ENCODE results near the gene TXLNG. TPM values are rescaled to one million over a fixed set of nuclear protein-coding genes. Genes with fewer than 3 reads are reported as not detected.

The TXLNG gene
- polyA plus RNA-seq, 1 of the 3 experiments (the other 2 are of a cell fraction), result 12.1 TPM

DNA sequence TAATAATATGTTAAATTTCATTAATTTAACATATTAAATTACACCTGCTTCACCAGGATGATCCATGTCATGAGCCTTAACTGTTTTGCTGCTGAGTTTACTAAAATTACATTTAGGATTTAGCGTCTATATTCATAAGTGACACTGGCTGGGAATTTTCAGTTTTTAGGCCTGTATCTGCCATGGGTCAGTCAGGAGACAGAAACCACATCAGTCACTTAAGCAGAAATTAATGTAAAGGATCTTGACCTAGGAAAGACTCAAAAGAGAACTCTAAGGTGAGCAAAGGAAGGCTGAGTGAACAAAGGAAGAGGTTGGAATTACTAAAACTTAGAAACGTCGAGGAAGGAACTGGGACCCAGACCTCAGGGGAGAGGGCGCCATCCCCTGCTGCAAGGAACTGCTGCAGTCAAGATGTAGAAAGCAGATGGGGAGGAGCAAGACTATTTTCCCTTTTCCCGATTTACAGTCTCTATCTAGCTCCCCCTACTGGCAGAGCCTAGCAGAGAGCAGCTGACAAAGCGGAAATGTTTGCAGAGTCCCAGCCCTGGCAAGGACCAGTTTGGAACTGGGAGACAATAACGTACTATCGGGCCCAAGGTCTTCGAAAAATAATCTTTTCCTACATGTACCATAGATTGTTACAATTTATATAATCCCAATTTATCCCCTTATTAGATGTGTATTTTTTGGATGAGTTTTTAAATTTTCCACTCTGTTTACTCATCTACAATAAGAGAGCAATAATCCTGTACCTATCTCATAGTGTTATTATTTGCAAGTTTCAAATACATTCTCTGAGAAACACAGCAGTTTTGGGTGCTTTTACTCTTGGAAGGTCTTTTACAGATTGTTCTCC, 106.5 kb downstream of the TXLNG start:
- peak overlapping the region; percentile 74 for H2AFZ ChIP-seq (ENCODE audit: low read depth)
- H3K27ac ChIP-seq (ENCODE audit: low read depth in 2 of 2, low read length in 1 of 2), result no peak overlapping the region
- DNase-seq, result peak; percentile 67
- H3K79me2 ChIP-seq (ENCODE audit: insufficient read depth), result no peaks in the 10 kb centered on the region
- CTCF ChIA-PET, result interaction anchor here (0.6 to 3.6 kb wide), 21 partner anchors 9 to 154 kb away, joined by 3 to 42 read pairs (median 4); partner anchors contain the start of genes REPS2 and TXLNG
- TF ChIP-seq ELF1 (IDR thresholded peaks at IDR 0.05) (peak; percentile 64; the same call in 1 of the 2 replicates), SIN3A (IDR thresholded peaks at IDR 0.05; ENCODE audit: borderline replicate concordance, low read depth, low read length) (no peak), RAD21 (IDR thresholded peaks at IDR 0.05; ENCODE audit: low read length) (peak; percentile 62), TCF12 (IDR thresholded peaks at IDR 0.05) (no peak), SMC3 (IDR thresholded peaks at IDR 0.05; ENCODE audit: low read depth, low read length) (peak; percentile 63), MEF2A (IDR thresholded peaks at IDR 0.05; ENCODE audit: borderline replicate concordance, low read depth) (no peak), RCOR1 (IDR thresholded peaks at IDR 0.05; ENCODE audit: low read length) (0 out of 2 replicates have a peak, but pooled peaks have one; percentile 23), FOSL2 (IDR thresholded peaks at IDR 0.05; ENCODE audit: borderline replicate concordance, low read depth) (no peak)
- TF ChIP-seq, protein P1, sequence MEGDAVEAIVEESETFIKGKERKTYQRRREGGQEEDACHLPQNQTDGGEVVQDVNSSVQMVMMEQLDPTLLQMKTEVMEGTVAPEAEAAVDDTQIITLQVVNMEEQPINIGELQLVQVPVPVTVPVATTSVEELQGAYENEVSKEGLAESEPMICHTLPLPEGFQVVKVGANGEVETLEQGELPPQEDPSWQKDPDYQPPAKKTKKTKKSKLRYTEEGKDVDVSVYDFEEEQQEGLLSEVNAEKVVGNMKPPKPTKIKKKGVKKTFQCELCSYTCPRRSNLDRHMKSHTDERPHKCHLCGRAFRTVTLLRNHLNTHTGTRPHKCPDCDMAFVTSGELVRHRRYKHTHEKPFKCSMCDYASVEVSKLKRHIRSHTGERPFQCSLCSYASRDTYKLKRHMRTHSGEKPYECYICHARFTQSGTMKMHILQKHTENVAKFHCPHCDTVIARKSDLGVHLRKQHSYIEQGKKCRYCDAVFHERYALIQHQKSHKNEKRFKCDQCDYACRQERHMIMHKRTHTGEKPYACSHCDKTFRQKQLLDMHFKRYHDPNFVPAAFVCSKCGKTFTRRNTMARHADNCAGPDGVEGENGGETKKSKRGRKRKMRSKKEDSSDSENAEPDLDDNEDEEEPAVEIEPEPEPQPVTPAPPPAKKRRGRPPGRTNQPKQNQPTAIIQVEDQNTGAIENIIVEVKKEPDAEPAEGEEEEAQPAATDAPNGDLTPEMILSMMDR (IDR thresholded peaks at IDR 0.05), result peak; percentile 94
- H3K9me2 ChIP-seq, result no peaks in the 10 kb centered on the region
- H3K4me1 ChIP-seq (ENCODE audit: control insufficient read depth in 1 of 2, insufficient read depth in 2 of 2, low read depth in 1 of 2, low read length in 1 of 2), result no peaks in the 10 kb centered on the region
- no peaks in the 10 kb centered on the region for H3F3A ChIP-seq (replicated peaks; ENCODE audit: insufficient read depth)
- H3K9me3 ChIP-seq, result no peaks in the 10 kb centered on the region
- no peak overlapping the region; a peak in 1 of 4 replicates for H3K4me3 ChIP-seq (ENCODE audit: low read depth in 2 of 2, low read length in 1 of 2)
- H3K27me3 ChIP-seq (ENCODE audit: insufficient read depth), result peaks cover 12% of the 10 kb centered on the region
- no peaks in the 10 kb centered on the region for H4K20me1 ChIP-seq (ENCODE audit: insufficient read depth)
- no peak overlapping the region for H3K4me2 ChIP-seq
- POLR2A ChIA-PET, result no interaction called here
- H3K36me3 ChIP-seq (replicated peaks in 1 of 2; ENCODE audit: control insufficient read depth in 1 of 2, insufficient read depth in 2 of 2, low read length in 1 of 2), result no peaks in the 10 kb centered on the region
- no peak overlapping the region for H3K9ac ChIP-seq
- 8% methylated on average over 9 of the region's 9 CpGs for WGBS (ENCODE audit: low lambda C conversion rate)

Small RNA genes within 50 kb of the gene (small RNA-seq; reads per million reads assigned to genes)
- gene RNU4-6P, result 0 reads per million in 7 experiments
- gene RNU7-56P, result 0 reads per million in 7 experiments
- 0 to 0.20 (median 0) reads per million in 7 experiments for gene RPL12P49

Other genes starting within 250 kb of the TXLNG start
- gene S100G, start 136.3 kb upstream of the TXLNG start, polyA plus RNA-seq (2012; rRNA removed), result not detected in 2 replicates
- gene CTPS2, start 73.8 kb upstream of the TXLNG start, polyA plus RNA-seq (2012; rRNA removed), result 6.1 and 6.9 TPM in 2 replicates
- 11.9 and 12.9 TPM in 2 replicates for gene SYAP1, start 66.9 kb upstream of the TXLNG start, polyA plus RNA-seq (2012; rRNA removed)
- gene RBBP7, start 83.9 kb downstream of the TXLNG start, polyA plus RNA-seq (2012; rRNA removed), result 172 and 198 TPM in 2 replicates
- 0.62 and 0.73 TPM in 2 replicates for gene REPS2, start 160.2 kb downstream of the TXLNG start, polyA plus RNA-seq (2012; rRNA removed)